AG20443 (cell line): ENCODE measurements around the gene PUS7.
"Not testable (repeated sequence)": the region's sequence is repeated elsewhere in the genome, so short reads cannot be mapped to it uniquely, and the experiment has no call there.

ENCODE experiments used
- DNase-seq: peaks from one replicate; pipeline ENCODE4 v3.0.0; 2012; ENCODE audit warnings: low spot score, mixed read lengths

Gene PUS7

GRCh38 chr7:105448181-105448580, 73.9 kb downstream of the PUS7 start:
- DNase-seq, result no peak

DNA sequence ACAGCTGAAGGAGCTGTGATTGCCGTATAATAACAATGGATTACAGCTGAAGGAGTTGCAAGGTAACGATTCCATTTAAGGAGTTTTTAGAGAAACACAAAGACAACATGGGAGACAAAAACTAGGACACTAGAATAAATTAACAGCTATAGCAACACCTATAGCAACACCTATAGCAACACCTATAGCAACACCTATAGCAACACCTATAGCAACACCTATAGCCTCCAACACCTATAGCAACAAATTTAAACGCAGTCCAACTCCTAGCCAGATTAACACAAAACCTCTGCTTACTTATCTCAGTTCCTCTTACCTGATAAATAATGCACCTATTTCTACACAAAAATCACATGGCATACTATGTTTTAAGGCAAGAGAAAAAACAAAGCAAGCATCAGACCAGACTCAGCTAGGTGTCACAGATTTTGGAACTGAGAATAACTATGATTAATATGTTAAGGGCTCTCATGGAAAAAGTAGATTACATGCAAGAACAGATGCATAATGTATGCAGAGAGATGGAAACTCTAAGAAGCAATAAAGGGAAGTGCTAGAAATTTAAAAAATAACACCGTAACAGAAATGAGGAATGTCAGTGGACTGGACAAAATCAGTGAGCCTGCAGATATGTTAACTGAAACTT, 77.6 kb downstream of the PUS7 start:
- no peak for DNase-seq

DNA sequence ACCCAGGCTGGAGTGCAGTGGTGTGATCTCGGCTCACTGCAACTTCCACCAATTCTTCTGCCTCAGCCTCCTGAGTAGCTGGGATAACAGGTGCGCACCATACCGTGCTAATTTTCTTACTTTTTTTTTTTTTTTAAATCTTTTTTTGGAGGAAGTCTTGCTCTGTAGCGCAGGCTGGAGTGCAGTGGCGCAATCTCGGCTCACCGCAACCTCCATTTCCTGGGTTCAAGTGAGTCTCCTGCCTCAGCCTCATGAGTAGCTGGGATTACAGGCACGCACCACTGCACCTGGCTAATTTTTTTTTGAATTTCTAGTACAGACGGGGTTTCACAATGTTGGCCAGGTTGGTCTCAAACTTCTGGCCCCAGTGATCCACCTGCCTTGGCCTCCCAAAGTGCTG, 79.9 kb downstream of the PUS7 start:
- DNase-seq, result not testable (repeated sequence)

DNA sequence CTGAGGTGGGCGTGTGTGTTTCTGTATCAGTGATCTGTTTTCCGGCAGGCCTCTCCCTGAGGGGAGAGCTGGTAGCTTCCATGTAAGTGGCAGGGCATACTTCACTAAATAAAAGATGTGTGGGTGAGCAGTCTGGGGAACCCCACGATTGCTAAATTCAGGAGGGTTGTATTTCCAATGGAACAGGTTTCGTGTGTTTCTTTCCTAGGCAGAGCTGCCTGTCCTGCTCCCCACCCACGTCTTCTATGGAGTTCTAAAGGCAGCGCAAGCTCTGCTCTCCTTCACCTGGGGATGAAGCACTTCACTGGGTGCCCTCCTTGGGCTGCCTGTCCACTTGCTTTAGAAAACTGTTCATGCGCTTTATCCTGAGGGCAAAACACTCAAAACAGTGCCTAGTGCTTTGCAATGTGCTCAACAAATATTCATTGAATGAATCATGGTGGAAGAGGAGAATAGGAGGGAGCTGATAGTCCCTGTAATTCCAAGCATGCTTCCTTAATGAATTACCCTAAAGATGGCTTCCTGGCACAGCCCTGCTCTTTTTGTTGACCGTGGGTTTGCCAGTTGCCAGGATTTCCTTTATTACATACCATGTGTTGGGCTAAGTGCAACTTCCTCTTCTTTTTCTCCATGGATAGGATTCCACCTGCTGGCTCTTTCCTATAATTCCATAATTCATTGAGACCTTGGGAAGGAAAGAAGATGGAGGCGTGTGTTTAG, 82.7 kb downstream of the PUS7 start:
- peak; percentile 90 for DNase-seq

GRCh38 chr7:105438847-105439173, 83.3 kb downstream of the PUS7 start:
- no peak for DNase-seq

DNA sequence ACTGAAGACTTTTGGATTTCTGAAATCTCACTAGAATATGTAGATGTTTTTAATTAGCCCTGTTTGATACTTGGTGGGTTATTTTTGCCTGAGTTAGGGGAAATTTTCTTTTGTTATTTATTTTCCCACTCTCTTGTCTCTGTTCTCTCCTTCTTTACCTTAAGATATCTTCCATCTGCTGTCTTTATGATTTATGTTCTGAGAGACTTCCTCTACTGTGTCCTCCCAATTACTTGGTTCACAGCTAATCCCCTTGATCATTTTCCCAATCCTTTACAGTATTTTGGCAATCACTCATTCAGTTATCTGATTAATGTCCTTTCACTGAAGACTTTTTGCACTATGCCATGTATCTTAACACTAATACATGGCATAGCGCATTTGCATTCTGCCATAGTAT, 83.8 kb downstream of the PUS7 start:
- no peak for DNase-seq

GRCh38 chr7:105437356-105437755, 84.7 kb downstream of the PUS7 start:
- DNase-seq, result not testable (repeated sequence)

- peak; percentile 20 for DNase-seq
Measured at GRCh38 chr7:105429746-105430612, 92.1 kb downstream of the PUS7 start.

DNA sequence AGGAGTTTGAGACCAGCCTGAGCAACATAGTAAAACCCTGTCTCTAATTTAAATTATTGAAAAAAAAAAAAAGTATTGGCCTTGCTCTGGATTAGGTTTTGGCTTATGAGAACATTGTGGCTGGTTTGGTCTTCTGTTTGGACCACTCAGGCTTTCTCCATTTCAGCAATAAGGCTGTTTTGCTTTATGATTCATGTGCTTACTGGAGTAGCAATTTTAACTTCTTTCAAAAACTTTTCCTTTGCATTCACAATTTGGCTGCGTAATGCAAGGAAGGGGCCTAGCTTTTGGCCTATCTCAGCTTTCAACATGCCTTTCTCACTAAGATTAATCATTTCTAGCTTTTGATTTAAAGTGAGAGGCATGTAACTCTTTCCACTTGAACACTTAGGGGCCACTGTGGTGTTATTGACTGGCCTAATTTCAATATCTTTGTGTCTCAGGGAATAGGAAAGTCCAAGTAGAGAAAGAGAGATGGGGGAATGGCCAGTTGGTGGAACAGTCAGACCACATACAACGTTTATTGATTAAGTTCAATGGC, 95.4 kb downstream of the PUS7 start:
- no peak for DNase-seq

- no peak for DNase-seq
Measured at GRCh38 chr7:105423987-105424386, 98.1 kb downstream of the PUS7 start.

DNA sequence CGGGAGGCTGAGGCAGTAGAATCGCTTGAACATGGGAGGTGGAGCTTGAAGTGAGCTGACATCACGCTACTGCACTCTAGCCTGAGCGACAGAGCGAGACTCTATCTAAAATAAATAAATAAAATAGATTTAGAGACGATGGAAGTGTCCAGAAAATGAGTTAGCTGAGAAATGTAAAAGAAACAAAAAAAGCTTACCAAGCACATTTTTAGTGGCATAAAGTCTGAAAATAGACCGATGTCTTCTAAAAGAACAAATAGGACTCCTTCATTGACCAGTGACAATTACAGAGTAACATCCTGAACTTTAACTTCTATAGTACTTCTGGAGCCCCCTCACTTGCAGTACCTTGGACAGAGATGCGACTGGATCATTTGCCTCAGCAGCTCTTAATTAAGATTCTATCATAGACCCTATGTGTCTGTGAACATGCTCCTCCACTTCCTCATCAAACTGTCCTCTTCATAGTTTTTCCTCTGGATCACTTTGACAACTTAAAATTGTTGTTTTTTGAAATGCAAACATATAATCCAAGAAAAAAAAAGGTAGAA, 108.1 kb downstream of the PUS7 start:
- DNase-seq, result no peak

GRCh38 chr7:105410774-105411173, 111.3 kb downstream of the PUS7 start:
- not testable (repeated sequence) for DNase-seq

DNA sequence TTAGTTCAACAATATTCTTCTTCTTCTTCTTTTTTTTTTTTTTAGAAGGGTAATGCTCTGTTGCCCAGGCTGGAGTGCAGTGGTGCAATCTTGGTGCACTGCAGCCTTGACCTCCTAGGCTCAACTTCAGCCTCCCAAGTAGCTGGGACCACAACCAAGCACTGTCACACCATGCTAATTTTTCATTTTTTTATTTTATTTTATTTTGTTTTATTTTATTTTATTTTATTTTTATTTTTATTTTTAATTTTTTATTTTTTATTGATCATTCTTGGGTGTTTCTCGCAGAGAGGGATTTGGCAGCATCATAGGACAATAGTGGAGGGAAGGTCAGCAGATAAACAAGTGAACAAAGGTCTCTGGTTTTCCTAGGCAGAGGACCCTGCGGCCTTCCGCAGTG, 112.3 kb downstream of the PUS7 start:
- not testable (repeated sequence) for DNase-seq

GRCh38 chr7:105408791-105409410, 113.2 kb downstream of the PUS7 start:
- DNase-seq, result no peak
